IPS-20b (cell line): Measurements from ENCODE around the gene GADL1.

ENCODE experiments used
- H3K27ac ChIP-seq: one replicate; pipeline ENCODE4 v1.5.1; 2013; ENCODE audit warnings: low read length
- H3K27me3 ChIP-seq: 2 replicates; pipeline ENCODE4 v1.6.1; 2013; ENCODE audit warnings: mild to moderate bottlenecking, low read length, inconsistent platforms; ENCODE audit not compliant: insufficient read depth
- H3K36me3 ChIP-seq: 2 replicates; pipeline ENCODE4 v1.6.1; 2013; ENCODE audit warnings: low read depth, mild to moderate bottlenecking, inconsistent platforms, low read length, moderate library complexity; ENCODE audit not compliant: insufficient read depth
- H3K4me1 ChIP-seq: 2 replicates; pipeline ENCODE4 v1.6.1; 2013; ENCODE audit warnings: mild to moderate bottlenecking, control low read depth, inconsistent platforms, low read length, moderate library complexity; ENCODE audit not compliant: insufficient read depth
- H3K4me3 ChIP-seq: 2 replicates; pipeline ENCODE4 v1.5.1; 2013; ENCODE audit warnings: mild to moderate bottlenecking, low read length, inconsistent platforms
- H3K9ac ChIP-seq: 2 replicates; pipeline ENCODE4 v1.6.1; 2013; ENCODE audit warnings: low read depth, mild to moderate bottlenecking, inconsistent platforms, low read length, moderate library complexity
- H3K9me3 ChIP-seq: 2 replicates; pipeline ENCODE4 v1.6.1; 2013; ENCODE audit warnings: mild to moderate bottlenecking, low read depth, low read length, inconsistent platforms; ENCODE audit not compliant: insufficient read depth

The GADL1 gene

GRCh38 chr3:30730967-30731366, 163.5 kb downstream of the GADL1 start:
- Histone ChIP-seq H3K36me3 (no peaks in the 10 kb centered on the region), H3K4me1 (no peaks in the 10 kb centered on the region), H3K4me3 (no peak overlapping the region), H3K9ac (no peak overlapping the region), H3K9me3 (no peaks in the 10 kb centered on the region), H3K27me3 (no peaks in the 10 kb centered on the region), H3K27ac (no peak overlapping the region)

- Histone ChIP-seq H3K4me3 (no peak overlapping the region), H3K9me3 (no peaks in the 10 kb centered on the region), H3K9ac (no peak overlapping the region), H3K27ac (no peak overlapping the region), H3K27me3 (no peaks in the 10 kb centered on the region), H3K4me1 (no peaks in the 10 kb centered on the region), H3K36me3 (no peaks in the 10 kb centered on the region)
Measured at GRCh38 chr3:30729936-30730335, 164.5 kb downstream of the GADL1 start.

- Histone ChIP-seq H3K4me3 (no peak overlapping the region), H3K4me1 (no peaks in the 10 kb centered on the region), H3K9ac (no peak overlapping the region), H3K36me3 (no peaks in the 10 kb centered on the region), H3K27ac (no peak overlapping the region), H3K27me3 (no peaks in the 10 kb centered on the region), H3K9me3 (no peaks in the 10 kb centered on the region)
Measured at GRCh38 chr3:30729512-30729911, 164.9 kb downstream of the GADL1 start.

- no peaks in the 10 kb centered on the region for H3K27me3 ChIP-seq
- no peak overlapping the region for H3K4me3 ChIP-seq
- no peaks in the 10 kb centered on the region for H3K9me3 ChIP-seq
- H3K9ac ChIP-seq, result no peak overlapping the region
- H3K27ac ChIP-seq, result no peak overlapping the region
- H3K4me1 ChIP-seq, result no peaks in the 10 kb centered on the region
- no peaks in the 10 kb centered on the region for H3K36me3 ChIP-seq
Measured at GRCh38 chr3:30728143-30728542, 166.3 kb downstream of the GADL1 start.

DNA sequence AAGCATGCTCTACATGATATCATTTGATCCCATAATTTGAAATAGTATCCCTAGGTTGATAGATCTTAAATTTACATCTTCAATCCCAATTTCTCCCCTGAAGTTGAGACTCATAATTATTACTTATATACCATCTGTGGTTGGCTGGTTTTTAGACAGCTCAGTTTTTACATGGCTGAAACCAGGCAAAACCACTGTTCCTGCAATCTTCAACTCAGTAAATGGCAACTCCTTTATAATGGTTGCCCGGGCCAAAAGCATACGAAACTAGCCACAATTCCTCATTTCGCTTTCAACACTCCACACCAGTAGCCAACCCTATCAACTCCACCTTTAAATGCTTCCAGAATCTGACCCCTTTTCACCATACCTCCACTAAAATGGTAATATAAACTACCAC, 169.6 kb downstream of the GADL1 start:
- Histone ChIP-seq H3K9ac (no peak overlapping the region), H3K36me3 (no peaks in the 10 kb centered on the region), H3K9me3 (no peaks in the 10 kb centered on the region), H3K27me3 (no peaks in the 10 kb centered on the region), H3K4me1 (peaks cover 5% of the 10 kb centered on the region), H3K27ac (no peak overlapping the region), H3K4me3 (no peak overlapping the region)

DNA sequence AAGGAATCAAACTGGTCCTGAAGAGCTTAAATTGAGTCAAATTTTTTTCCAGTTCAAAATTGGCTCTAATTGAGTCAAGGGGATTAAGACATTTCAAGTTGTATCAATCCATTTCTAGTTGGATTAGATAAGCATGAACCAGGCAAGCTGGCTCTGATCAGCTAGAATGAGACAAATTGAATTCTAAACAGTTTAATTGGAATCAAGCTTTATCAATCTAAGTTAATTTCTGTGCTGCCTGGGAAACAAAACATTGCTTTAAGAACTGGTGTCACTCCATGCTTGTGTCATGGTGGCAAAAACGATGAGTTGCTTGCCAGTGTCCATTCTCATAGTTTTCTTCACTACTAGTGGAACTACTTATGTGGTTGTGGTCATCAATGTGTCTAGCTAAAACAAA, 171.2 kb downstream of the GADL1 start:
- Histone ChIP-seq H3K36me3 (no peaks in the 10 kb centered on the region), H3K4me3 (no peak overlapping the region), H3K9ac (no peak overlapping the region)

GRCh38 chr3:30721314-30721634, 173.2 kb downstream of the GADL1 start:
- Histone ChIP-seq H3K27me3 (no peaks in the 10 kb centered on the region), H3K9ac (no peak overlapping the region), H3K4me3 (no peak overlapping the region), H3K9me3 (no peaks in the 10 kb centered on the region), H3K36me3 (no peaks in the 10 kb centered on the region), H3K4me1 (peaks cover 5% of the 10 kb centered on the region), H3K27ac (no peak overlapping the region)

More for the DNA sequence above, 171.2 kb downstream of the GADL1 start:
- Histone ChIP-seq H3K27me3 (no peaks in the 10 kb centered on the region), H3K27ac (no peak overlapping the region), H3K9me3 (no peaks in the 10 kb centered on the region), H3K4me1 (peaks cover 5% of the 10 kb centered on the region)

- Histone ChIP-seq H3K9ac (no peak overlapping the region), H3K4me3 (no peak overlapping the region), H3K9me3 (no peaks in the 10 kb centered on the region), H3K27ac (no peak overlapping the region), H3K36me3 (no peaks in the 10 kb centered on the region), H3K27me3 (no peaks in the 10 kb centered on the region), H3K4me1 (peaks cover 5% of the 10 kb centered on the region)
Measured at GRCh38 chr3:30720586-30721313, 173.7 kb downstream of the GADL1 start.

DNA sequence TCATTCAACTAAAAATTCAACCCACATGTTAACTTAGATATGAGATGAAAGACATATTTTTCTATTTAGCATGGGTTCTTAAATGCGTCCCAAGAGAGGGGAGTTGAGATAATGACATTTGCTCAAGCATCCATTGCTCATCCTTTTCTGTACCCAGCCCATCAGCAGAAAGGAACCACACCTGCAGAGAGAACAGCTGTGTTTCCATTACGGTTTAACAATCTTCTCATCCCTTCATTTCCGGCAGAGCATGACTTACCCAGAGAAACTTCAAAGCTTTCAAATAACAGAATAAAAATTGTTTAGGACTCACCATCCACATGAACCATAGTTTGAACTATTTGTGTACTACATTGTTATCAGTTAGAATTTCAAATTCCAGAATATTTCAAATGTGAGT, 174.9 kb downstream of the GADL1 start:
- Histone ChIP-seq H3K36me3 (no peaks in the 10 kb centered on the region), H3K27ac (no peak overlapping the region), H3K4me3 (no peak overlapping the region), H3K4me1 (peaks cover 5% of the 10 kb centered on the region), H3K9me3 (no peaks in the 10 kb centered on the region), H3K27me3 (no peaks in the 10 kb centered on the region), H3K9ac (no peak overlapping the region)

DNA sequence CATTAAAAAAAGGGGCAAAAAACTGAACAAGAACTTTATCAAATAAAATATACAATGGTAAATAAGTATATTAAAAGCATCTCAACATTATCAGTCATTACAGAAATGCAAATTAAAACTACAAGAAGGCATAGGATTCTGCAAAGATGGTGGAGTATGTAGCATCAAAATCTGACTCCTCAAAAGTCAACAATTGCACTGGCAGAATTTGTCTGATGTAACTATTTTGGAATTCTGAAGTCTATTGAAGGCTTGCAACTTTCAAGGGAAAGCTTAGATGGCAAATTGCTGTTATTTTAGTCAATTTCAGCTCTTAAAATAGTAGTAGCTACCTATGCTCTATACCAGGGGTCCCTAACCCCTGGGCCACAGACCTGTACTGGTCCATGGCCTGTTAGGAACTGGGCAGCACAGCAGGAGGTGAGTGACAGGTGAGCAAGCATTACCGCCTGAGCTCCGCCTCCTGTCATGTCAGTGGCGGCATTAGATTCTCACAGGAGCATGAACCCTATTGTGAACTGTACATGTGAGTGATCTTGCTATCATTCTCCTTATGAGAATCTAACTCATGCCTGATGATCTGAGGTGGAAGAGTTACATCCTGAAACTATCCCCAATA, 180.5 kb downstream of the GADL1 start:
- Histone ChIP-seq H3K27me3 (no peaks in the 10 kb centered on the region), H3K4me1 (no peaks in the 10 kb centered on the region)

GRCh38 chr3:30712991-30713390, 181.5 kb downstream of the GADL1 start:
- Histone ChIP-seq H3K9me3 (no peaks in the 10 kb centered on the region), H3K4me1 (no peaks in the 10 kb centered on the region), H3K27ac (no peak overlapping the region), H3K4me3 (no peak overlapping the region), H3K9ac (no peak overlapping the region), H3K36me3 (no peaks in the 10 kb centered on the region), H3K27me3 (no peaks in the 10 kb centered on the region)

More for the DNA sequence above, 180.5 kb downstream of the GADL1 start:
- Histone ChIP-seq H3K27ac (no peak overlapping the region), H3K4me3 (no peak overlapping the region), H3K9me3 (no peaks in the 10 kb centered on the region), H3K36me3 (no peaks in the 10 kb centered on the region), H3K9ac (no peak overlapping the region)

GRCh38 chr3:30711867-30712266, 182.6 kb downstream of the GADL1 start:
- H3K36me3 ChIP-seq, result no peaks in the 10 kb centered on the region
- no peaks in the 10 kb centered on the region for H3K9me3 ChIP-seq
- H3K9ac ChIP-seq, result no peak overlapping the region
- no peaks in the 10 kb centered on the region for H3K4me1 ChIP-seq
- H3K27ac ChIP-seq, result no peak overlapping the region
- no peaks in the 10 kb centered on the region for H3K27me3 ChIP-seq
- H3K4me3 ChIP-seq, result no peak overlapping the region
